ENCODE results near the gene HCN1.

The HCN1 gene

DNA sequence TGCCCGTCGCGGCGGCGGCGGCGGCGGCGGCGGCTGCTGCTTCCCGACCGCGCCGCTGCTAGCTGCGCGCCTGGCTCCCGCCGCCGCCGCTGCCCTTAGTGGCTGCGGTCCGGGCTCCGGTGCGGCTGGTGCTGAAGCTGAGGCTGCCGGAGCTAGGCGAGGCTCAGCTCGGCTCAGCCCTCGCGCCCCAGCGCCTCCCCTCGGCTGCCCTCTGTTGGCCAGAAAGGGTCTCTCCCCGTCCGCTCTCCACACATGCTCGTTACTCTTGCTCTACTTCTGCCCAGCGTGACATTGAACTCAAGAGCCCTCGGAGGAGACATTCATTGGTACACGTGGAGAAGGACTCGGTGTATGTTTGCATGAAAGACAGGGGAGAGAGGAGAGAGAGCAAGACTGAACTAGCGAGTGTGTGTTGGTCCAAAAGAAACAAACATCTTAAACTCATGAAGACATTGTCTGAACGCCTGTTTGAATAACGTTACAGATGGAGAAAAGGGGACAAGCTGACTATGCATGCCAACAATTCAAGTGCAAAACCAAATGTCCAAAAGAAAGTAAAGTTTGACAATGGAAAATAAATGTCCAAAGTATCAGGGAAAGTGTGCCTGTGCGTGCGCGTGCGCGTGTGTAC lies at the start of gene HCN1:
Gene HCN1 (minus strand): TSS at position 175 of the 631 bp plus-strand sequence.
- in situ Hi-C loops (cut with MboI; ENCODE audit: low sequenced_read_pairs), result no loop called here

DNA sequence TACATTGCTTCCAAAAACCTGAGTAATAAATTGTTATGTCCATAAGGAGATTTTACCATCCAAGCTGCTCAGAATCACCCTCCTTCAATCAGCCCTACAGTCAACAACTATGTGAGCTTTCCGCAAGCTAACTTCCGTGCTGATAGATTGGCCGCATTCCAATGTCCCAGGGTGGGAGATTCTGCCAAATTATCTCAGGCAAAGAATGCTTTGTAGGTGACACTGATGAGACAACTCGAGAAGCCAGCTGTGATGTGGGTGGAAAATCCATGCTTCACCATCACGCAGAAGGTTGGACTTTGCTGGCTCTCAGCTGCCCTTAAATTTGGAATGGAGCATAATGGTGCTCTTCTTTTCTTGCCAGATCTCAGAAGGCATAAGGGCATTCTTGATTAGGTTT lies 44.9 kb upstream of the HCN1 start:
- in situ Hi-C loops (cut with MboI; ENCODE audit: low sequenced_read_pairs), result no loop called here

DNA sequence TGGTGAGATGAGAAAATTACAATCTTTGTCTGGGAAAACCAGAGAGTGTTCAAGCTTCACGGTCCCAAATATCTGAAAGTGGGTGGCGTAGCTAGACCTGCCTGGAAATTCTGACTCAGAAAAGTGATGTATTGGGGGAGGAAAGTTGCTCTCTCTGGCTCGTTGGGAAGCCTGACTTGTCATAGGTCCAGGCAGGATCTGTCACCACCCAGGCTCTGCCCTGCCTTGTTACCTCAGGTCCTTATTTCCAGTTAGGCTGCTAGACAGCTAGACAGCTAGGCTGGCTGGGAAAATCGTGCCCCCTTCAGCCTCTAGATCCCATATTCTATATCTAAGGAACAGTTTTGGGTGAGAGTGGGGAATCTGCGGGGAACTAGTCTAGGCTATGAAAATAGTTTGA lies 41.0 kb upstream of the HCN1 start:
- in situ Hi-C loops (cut with MboI; ENCODE audit: low sequenced_read_pairs), result no loop called here

DNA sequence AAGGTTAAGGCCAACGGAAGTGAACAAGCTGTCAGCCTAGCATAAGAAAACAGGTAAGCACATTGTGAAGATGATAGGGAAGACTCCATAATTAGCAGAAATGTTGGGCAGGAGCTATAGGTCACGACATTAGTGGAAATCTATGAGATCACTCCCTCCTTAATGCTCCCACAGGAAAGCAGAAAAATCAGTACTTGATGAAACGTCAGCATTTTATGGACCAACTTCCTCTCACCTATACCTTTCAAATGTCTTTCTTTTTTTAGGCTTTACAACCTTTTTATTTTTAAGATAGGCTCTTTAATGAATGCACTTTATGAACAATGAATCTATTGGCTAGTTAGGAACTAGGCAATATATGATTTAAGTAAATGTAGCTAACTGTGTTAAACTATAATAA lies 29.4 kb upstream of the HCN1 start:
- in situ Hi-C loops (cut with MboI; ENCODE audit: low sequenced_read_pairs), result no loop called here

DNA sequence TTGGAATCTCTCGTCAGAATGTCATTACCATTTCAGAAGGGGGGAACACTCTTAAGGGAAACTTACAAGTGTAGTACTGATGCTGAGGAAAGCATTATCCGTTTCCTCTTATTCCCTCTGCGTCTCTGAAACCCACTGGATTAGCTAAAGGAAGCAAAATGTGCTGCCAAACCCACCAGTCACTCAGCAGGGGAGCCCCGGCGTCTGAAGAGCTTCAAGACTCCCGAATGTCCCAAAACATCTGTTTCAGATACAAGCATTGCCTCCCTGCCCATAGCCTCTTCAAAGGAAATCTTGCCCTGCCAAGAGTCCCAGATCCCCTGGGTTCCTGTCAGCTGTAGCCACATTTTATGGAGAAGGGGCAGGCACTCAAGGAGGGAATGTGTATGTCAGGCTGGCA lies 1.0 kb upstream of the HCN1 start:
- in situ Hi-C loops (cut with MboI; ENCODE audit: low sequenced_read_pairs), result no loop called here

DNA sequence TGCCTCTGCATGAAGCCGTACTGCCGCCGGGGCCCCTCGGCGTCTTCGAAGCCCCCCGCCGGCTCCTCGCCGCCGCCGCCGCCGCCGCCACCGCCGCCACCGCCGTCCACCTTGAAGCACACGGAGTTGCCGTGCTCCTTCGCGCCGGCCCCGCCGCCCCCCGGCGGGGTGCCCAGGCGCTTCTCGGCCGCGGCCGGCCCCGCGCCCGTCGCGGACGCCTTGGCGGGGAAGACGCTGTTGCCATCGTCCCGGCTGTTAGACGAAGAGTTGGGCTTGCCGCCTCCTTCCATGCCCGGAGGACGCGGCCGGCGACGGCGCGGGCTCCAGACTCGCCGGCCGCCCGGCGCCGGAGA lies 400 bp downstream of the HCN1 start:
- in situ Hi-C loops (cut with MboI; ENCODE audit: low sequenced_read_pairs), result no loop called here

DNA sequence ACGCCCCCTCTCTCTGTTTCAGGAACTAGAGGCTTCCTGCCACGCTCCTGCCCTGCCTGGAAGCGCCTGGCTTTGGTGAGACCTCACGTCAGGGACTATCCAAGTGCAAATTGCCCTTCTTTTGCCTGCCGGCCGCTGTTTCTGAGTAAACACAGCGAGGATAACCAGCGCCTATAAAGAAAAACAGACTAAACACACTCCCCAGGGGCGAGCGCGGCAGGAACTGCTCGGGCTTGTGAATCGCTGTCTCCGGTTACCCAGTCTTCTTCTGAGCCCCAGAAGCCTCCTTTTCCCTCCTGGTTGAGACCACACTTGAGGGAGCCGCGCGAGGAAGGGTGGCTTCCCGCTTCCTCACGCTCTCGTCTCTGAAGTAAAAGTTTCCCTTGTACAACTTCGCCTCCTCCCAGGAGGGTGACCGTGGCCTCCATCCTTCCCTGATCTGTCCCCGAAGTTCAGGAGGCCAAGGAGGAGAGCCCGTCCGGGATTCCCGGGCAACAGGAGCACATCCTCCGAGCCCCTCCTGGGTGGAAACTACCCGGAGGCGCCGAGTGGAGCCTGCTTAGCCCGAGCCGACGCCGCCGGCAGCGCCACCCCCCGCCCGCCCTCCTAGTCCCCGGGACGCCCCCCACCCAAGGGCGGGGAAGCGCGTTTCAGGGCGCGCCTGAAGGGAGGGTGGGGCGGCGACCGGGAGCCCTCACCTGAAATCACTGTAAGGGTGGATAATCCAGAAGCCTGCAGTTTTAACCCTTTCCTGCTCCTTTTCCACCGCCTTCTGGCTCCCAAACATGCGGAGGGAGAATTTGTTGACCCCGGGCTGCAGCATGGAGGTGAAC lies 993 bp downstream of the HCN1 start:
- in situ Hi-C loops (cut with MboI; ENCODE audit: low sequenced_read_pairs), result no loop called here

DNA sequence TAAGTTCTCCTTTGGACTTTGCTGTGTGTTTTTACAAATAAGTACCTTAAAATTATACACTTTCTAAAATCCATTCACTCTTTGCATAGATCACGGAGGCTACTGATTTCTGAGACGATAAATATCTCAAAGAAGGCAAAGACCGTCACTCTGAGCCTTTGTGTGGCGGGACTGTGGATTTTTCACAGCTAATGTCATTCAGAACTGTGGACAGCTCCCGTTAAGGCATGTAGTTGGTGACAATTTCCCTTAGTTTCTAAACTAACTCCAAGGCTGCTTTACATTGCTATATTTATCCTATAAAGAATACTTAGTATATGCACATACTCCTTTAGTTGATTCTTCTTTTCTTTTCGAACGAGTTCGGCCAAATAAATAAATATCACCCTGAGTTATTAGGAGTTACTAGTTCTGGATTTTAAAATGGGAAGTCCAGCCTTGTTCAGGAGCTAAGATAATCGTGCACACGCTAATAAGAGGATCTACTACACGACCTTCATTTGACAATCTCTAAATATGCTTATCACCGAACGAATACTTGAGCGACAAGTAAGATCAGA lies 1.8 kb downstream of the HCN1 start:
- in situ Hi-C loops (cut with MboI; ENCODE audit: low sequenced_read_pairs), result no loop called here

DNA sequence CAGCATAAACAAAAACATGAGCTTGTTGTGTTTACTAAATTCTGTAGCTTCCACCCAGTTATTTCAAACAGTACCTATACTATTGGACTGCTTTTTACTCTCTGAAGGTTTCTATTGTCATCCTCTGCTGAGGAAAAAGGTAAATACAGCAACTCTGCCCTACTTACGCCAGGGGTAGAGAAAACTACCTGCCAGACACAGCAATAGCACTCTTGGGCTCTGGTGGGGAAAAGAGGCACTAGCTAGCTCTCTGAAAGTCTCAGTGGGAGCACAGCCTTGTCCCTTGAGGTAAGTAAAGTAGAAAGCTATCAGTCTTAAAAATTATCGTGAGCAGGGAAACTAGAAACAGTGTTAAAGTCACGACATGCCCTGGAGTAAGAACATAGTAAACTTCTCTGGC lies 3.7 kb downstream of the HCN1 start:
- in situ Hi-C loops (cut with MboI; ENCODE audit: low sequenced_read_pairs), result no loop called here

DNA sequence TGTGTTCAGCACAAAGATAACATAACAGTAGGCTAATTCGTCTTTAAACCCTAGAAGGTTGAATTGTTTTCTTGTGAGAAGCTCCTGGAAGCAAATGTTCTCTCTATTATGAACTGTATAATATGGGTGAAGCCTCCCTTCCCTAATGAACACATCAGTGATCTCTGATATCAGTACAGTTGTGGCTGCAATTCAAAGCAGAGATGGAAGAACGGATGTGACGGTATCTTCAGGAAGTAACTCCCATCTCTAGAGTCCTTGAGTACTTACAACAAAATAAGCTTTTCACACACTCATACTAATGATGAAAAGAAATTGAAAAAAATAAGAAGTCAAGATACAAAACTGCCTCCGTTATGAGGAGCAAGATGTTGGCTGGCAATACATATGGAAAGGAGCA lies 4.5 kb downstream of the HCN1 start:
- in situ Hi-C loops (cut with MboI; ENCODE audit: low sequenced_read_pairs), result no loop called here

DNA sequence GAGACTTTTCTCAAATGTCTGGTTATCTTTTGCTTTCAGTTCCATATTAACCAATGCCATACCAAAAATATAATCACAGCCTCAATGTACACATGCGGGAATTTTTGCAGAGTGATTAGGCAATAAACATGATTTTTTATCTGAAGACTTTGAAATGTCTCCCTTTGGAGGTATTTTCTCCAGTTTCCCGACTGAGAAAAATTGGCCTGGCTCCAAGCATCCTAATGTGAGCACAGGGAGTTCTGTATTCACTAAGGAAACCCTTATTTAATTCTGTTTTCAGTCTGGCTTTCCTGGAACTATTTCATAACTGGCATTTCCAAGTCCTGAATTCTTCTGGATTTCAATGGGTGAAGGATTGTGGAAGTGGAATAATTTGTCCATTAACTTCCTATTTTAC lies 8.5 kb downstream of the HCN1 start:
- in situ Hi-C loops (cut with MboI; ENCODE audit: low sequenced_read_pairs), result no loop called here

DNA sequence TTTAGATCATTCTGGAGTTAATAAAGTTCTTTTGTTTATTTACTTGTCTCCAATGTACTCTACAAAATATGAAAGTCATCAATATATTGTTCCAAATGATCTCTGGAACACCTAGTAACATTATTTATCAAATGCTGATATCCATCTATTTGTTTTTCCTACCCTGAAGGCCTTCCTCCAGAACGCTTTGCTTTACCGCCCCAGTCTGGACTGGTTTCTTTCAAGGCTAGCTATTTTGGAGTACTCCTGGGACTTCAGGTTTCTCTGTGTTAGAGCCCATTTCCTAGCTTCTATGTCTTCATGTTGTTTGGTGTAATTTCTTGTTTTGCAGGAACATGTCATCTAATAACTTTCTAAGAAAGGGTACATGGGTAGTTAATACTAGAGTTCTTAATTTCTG lies 9.6 kb downstream of the HCN1 start:
- in situ Hi-C loops (cut with MboI; ENCODE audit: low sequenced_read_pairs), result no loop called here

DNA sequence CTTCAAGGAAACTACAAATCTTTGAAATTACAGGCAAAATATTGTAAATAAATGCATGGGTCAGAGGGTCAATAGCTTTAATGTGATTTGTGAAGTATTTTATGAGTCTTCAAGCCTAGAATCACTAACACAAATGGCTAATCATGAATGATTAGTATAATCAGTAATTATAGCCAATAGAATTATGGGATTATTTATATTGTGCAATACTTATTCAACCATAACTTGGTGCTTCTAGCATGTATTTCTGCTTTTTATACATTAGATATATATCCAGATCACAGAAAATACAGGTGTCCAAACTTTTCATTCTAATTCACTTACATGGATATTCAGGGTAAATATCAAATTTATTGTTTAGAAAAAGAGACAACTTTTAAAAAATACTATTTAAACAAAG lies 12.1 kb downstream of the HCN1 start:
- in situ Hi-C loops (cut with MboI; ENCODE audit: low sequenced_read_pairs), result no loop called here

DNA sequence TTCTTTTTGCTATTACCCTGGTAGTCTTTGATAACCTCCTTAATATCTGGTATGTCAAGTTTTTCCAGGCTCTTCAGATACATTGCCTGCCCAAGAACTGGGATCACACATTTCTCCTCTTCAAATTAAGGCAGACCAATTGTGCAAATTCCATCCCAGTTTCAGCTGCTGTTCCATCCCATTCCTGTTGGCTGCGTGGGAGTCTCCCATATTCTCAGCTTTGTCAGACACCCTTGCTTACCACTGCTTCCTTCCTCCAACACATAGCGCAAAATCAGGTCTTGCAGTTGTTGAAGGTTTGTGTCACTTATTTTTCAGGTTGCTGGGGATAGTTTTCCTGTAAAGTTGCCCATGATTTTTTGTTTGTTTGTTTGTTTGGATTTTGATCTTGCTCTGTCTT lies 15.2 kb downstream of the HCN1 start:
- in situ Hi-C loops (cut with MboI; ENCODE audit: low sequenced_read_pairs), result no loop called here

DNA sequence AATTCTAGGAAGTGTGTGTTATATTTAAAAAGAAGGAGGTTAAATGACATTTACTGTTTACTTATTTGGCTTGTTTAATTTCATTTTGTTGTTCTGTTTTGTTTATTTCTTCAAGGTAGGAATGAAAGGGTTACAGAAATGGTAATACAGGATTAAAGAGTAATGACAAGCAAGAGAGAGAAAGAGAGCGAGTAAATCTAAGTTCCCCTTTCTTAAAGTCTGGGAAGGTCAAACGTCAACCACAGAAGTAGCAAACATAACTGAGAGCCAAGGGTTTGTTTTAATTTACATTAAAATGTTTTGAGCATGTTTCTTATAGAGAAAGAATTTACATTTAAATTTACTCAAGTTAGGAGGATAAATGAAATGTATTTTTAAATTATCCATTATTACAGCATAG lies 18.7 kb downstream of the HCN1 start:
- in situ Hi-C loops (cut with MboI; ENCODE audit: low sequenced_read_pairs), result no loop called here

DNA sequence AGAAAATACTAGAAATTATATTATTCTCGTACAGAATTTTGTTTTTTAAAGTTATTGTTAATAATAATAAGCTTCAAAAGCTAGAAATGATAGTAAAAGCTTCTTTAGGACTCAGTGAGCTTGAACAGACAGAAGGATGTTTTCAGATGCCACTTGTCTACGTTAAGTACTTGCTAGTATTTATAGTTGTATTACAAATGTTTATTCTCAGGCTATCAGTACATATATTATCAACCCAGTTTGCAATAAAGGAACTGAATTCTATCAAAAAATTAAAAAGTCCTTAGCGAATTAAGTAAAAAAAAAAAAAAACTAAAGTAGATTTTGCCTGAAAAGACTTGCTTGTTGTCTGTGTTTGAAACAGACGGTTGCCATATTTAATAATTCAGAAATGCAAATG lies 23.9 kb downstream of the HCN1 start:
- in situ Hi-C loops (cut with MboI; ENCODE audit: low sequenced_read_pairs), result no loop called here

DNA sequence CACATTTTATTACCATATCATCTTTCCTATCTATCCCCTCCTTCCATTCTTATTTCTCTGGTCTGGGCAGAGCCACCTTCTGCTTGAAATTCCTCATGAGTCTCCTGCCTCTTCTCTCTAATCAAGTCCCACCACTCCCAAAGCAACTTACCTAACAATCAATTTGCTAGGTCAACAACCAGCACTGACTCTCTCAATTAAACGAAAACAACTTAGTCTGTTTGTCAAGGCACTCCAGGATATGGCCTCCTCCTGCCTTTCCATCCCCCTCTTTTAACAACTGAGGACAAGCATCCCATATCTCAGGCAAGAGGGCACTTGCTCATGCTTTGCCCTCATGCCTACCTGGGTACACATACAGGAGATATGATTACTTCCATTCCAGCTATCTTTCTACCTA lies 47.4 kb downstream of the HCN1 start:
- in situ Hi-C loops (cut with MboI; ENCODE audit: low sequenced_read_pairs), result no loop called here

DNA sequence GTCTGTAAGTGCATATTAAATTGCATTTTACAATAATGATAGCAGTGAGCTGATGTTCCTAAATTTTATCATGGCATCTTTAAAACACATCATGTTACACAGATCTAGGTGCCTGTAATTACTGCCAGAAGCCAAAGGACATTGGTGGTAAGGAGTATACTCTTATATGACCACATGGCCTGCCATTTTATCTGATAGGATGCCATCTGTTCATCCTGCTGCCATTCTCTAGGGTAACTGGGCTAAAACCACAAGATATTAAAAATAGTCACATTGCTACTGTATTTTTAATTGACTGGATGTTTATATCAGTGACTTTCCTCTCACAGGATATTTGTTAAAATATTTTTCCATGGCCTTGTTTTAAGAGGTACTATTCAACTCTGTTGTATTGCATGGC lies 53.1 kb downstream of the HCN1 start:
- in situ Hi-C loops (cut with MboI; ENCODE audit: low sequenced_read_pairs), result no loop called here

DNA sequence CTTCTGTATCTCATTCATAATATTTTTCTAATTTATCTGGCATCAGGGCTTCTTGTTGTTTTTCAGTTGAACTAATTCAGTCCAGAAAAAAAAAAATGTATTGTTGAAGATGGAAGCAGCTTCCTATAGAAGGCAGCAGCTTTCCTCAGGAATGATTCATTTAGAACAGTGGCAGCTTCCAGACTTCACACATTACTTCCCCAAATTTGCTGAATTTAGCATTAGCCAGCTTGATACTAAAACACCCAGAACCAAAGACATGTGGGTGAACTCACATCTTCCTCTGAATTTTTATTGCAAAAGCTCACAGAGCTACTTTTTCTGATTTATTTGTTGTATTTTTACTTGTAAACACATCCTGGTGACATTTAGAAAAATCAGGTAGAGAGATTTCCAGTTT lies 53.8 kb downstream of the HCN1 start:
- in situ Hi-C loops (cut with MboI; ENCODE audit: low sequenced_read_pairs), result no loop called here

DNA sequence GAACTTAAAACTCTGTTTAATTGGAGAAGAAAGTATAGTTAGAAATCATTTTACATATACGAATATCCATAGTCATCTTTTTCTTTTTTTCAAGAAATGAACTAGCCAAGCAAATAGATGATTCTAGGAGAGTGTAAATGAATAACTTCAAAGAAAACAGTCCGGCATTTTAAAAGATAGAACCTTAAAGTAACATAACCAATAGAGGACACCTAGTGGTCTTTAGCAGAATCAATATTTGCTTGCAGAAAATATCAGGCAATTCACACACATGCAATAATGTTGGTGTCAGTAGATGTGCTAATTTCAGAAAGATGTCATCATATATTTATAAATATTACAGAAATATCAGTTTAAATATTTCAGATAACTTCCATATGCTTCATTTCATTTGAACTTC lies 57.1 kb downstream of the HCN1 start:
- in situ Hi-C loops (cut with MboI; ENCODE audit: low sequenced_read_pairs), result no loop called here

DNA sequence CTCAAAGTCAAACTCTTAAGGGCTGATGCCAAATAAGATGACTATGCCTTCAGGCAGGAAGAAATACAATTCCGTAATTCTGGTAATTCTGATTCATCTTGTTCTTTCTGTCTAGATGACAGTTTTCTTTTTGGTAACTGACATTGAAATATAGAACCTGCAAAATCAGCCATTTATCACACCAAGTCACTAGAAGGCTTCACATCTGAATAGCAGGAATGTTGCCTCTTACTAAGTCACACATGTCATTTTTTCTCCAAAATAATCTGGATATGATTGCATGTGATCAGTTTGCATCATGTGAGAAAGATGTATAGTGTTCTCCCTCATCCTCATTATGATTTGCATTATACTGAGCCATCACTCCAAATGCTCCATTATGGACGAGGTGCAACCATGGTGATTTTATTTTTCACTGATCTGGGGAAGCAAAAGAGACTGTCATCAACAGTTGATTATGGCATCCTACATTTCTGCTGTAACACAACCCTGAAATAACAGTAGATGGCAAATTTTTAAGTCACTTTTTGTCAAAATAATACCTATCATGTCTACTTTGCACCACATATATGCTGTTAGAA lies 69.0 kb downstream of the HCN1 start:
- in situ Hi-C loops (cut with MboI; ENCODE audit: low sequenced_read_pairs), result no loop called here

DNA sequence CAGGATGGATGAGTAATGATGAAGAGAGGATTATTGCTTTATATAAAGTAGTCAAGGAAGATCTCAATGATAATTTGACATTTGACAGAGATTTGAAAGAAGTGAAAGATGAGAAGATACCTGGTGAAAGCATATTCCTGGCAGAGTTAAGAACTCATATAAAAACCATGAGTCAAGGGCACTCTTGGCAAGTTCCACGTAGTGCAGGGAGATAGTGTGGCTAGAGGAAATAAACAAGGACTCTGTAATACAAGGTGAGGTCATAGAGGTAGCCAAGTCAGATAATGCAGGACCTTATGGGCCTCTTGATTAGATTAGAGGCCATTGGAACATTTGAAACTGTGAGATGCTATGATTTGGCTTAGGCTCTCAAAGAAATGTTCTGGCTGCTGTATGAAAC lies 72.3 kb downstream of the HCN1 start:
- in situ Hi-C loops (cut with MboI; ENCODE audit: low sequenced_read_pairs), result no loop called here

Measured in HL-60/S4 treated with retinoic acid at 250 ng/mL for 4 days and 3 days (cell line).